Measurements from ENCODE around the gene C1GALT1. TPM values are rescaled to one million over a fixed set of nuclear protein-coding genes. Genes with fewer than 3 reads are reported as not detected.

The C1GALT1 gene
- total RNA-seq, 1 experiment from 2014 or later, result 81.5 TPM

GRCh38 chr7:7136466-7137381 is 45.6 kb upstream of the C1GALT1 start:
- no peak overlapping the region for H4K91ac ChIP-seq (ENCODE audit: insufficient read length, low read depth, low read length)
- Mint-ChIP-seq H3K36me3 (ENCODE audit: insufficient read depth in 1 of 3, low read depth in 3 of 3) (peaks cover 0 to 9% (median 4%) of the 10 kb centered on the region in 3 experiments; a peak in 3 of 7 replicates), H3K27ac (peak overlapping the region in 1 of 3 experiments; percentile 69; a peak in 1 of 7 replicates), H3K4me3 (no peak overlapping the region; a peak in 1 of 5 replicates), H3K4me1 (peaks cover 27 to 28% of the 10 kb centered on the region in 2 experiments), H3K9me3 (peaks cover 0 to 6% of the 10 kb centered on the region in 2 experiments; a peak in 1 of 5 replicates), H3K27me3 (ENCODE audit: low read depth) (0 out of 2 replicates have a peak, but pooled peaks cover 2% of the 10 kb centered on the region)
- H2AK5ac ChIP-seq (ENCODE audit: insufficient read length, low read length), result no peak overlapping the region
- no peak overlapping the region for H2AFZ ChIP-seq (ENCODE audit: low read length)
- H3K23me2 ChIP-seq (ENCODE audit: insufficient read length, low read depth, low read length, poor library complexity, severe bottlenecking), result no peaks in the 10 kb centered on the region
- H3K79me2 ChIP-seq (ENCODE audit: insufficient read depth, low read length), result no peaks in the 10 kb centered on the region
- TF ChIP-seq CTCF (conservative IDR thresholded peaks at IDR 0.05), result no peak
- no peak overlapping the region for H2BK15ac ChIP-seq (ENCODE audit: low read depth, low read length)
- no peak overlapping the region for H3K4ac ChIP-seq (ENCODE audit: low read depth, low read length)
- no CpG with 5 or more reads among the region's 6 CpGs for WGBS (ENCODE audit: extremely low coverage, insufficient read length, low lambda C conversion rate)
- no peaks in the 10 kb centered on the region for H3K27me3 ChIP-seq (ENCODE audit: insufficient read depth, low read length)
- H3K27ac ChIP-seq (ENCODE audit: insufficient read length, low read depth, low read length), result no peak overlapping the region
- no peak overlapping the region for H3K56ac ChIP-seq (ENCODE audit: insufficient read length, low read depth, low read length)
- no peak overlapping the region for H2BK120ac ChIP-seq (ENCODE audit: low read depth, low read length, poor library complexity, severe bottlenecking)
- no peaks in the 10 kb centered on the region for H4K20me1 ChIP-seq (ENCODE audit: control insufficient read depth, insufficient read depth, insufficient read length)
- H3K4me1 ChIP-seq (ENCODE audit: insufficient read depth, low read length), result peaks cover 2% of the 10 kb centered on the region
- no peak overlapping the region for H3K23ac ChIP-seq (ENCODE audit: insufficient read length, low read depth, low read length)
- no peak overlapping the region for H2BK20ac ChIP-seq (ENCODE audit: low read depth, low read length, poor library complexity, severe bottlenecking)
- H3K14ac ChIP-seq (ENCODE audit: insufficient read depth, low read length), result no peak overlapping the region
- no peaks in the 10 kb centered on the region for H3K9me3 ChIP-seq (ENCODE audit: control insufficient read depth, low read depth, low read length)
- H2BK5ac ChIP-seq (ENCODE audit: insufficient read length, low read length), result no peak overlapping the region
- no peak overlapping the region for H4K5ac ChIP-seq (ENCODE audit: insufficient read length, low read depth, low read length)
- H4K8ac ChIP-seq (replicated peaks; ENCODE audit: insufficient read length, low read depth, low read length), result no peak overlapping the region
- H3K9ac ChIP-seq (ENCODE audit: extremely low read depth, insufficient read length, low read length), result no peak overlapping the region
- no peak overlapping the region for H3K18ac ChIP-seq (ENCODE audit: insufficient read length, low read depth, low read length)
- no peak for DNase-seq
- H2BK12ac ChIP-seq (ENCODE audit: insufficient read length, low read depth, low read length), result no peak overlapping the region
- no peaks in the 10 kb centered on the region for H3K79me1 ChIP-seq (ENCODE audit: insufficient read depth, low read depth, low read length, poor library complexity, severe bottlenecking)
- H3T11ph ChIP-seq (ENCODE audit: low read length), result no peak overlapping the region
- H3K4me2 ChIP-seq (ENCODE audit: insufficient read depth, insufficient read length, low read length), result no peak overlapping the region
